Heart left ventricle (tissue), 13 donors: ENCODE data around the gene TMEM259.

ENCODE experiments used
- POLR2A ChIP-seq, 2 donors: fragments of 450-650 bp; IDR thresholded peaks; one replicate each; pipeline ENCODE4 v1.6.1; 2017; ENCODE audit warnings: antibody characterized with exemption in 2 of 2, mild to moderate bottlenecking in 2 of 2, moderate library complexity in 2 of 2
- TF ChIP-seq, protein P1 (sequence below), 12 donors: fragments of 200-600 bp; sonication (generic) in 4 of 12; IDR thresholded peaks; one replicate each; pipeline versions ENCODE4 v1.5.0 to v1.8.0; 2018 to 2022; ENCODE audit warnings: antibody characterized with exemption in 12 of 12, mild to moderate bottlenecking in 5 of 12
- donor health status: ischemic (EF 13 %, LVEDD 7.1; RV severe dilation, severe dysfunction).
- donor health status: DM: no; HTN: yes; CAD: no.
- donor health status: DM: no; HTN: no; CAD: no.
- donor health status: ischemic (EF 25% LVEDD 6.9; RV normal size, moderate dysfunction).
- donor health status: ischemic (EF 25% LVEDD 5.7; RV mildly dilated, moderate dysfunction).
- donor health status: ischemic (EF 35%, LVEDD 5.7; RV mildly dilated, moderate dysfunction).
- donor health status: nonischemic (EF 11% LVEDD 7.7; RV severe dilation, severe dysfunction).
- donor health status: DM: yes; HTN: yes; CAD: no.
- donor health status: PGD.
- donor health status: ischemic (EF 29% LVEDD 5.4; RV normal size, mild dysfunction).
- donor health status: nonischemic (EF 23%, LVEDD 6.1; RV moderate dilation, normal function).

DNA sequence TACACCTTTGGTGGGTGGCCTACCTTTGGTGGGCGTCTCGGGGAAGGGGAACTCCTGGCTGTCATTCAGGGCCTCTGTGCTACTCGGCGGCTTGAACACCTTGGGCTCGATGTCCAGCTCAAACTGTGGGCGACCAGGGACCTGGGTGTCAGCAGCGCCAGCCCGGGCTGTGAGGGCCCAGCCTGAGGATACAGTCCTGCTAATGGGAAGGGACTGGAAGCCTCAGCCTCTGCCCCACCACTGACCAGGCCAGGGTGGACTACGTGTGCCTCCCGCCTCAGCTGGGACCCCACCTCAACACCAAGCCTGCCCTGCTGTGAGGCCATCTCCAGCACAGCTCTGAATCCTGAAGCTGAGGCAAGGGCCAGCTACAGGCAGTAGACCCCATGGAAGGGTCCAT, 7.7 kb downstream of the TMEM259 start:
- no peak for TF ChIP-seq POLR2A (IDR thresholded peaks at IDR 0.05)
- TF ChIP-seq, protein P1, sequence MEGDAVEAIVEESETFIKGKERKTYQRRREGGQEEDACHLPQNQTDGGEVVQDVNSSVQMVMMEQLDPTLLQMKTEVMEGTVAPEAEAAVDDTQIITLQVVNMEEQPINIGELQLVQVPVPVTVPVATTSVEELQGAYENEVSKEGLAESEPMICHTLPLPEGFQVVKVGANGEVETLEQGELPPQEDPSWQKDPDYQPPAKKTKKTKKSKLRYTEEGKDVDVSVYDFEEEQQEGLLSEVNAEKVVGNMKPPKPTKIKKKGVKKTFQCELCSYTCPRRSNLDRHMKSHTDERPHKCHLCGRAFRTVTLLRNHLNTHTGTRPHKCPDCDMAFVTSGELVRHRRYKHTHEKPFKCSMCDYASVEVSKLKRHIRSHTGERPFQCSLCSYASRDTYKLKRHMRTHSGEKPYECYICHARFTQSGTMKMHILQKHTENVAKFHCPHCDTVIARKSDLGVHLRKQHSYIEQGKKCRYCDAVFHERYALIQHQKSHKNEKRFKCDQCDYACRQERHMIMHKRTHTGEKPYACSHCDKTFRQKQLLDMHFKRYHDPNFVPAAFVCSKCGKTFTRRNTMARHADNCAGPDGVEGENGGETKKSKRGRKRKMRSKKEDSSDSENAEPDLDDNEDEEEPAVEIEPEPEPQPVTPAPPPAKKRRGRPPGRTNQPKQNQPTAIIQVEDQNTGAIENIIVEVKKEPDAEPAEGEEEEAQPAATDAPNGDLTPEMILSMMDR (IDR thresholded peaks at IDR 0.05): no peak
